Kidney tubule cell (primary cell): Measurements from ENCODE around the gene CRACR2B.

Source experiments
- DNase-seq: peaks from one replicate; pipeline ENCODE4 v3.0.0-alpha.2; 2018; ENCODE audit warnings: low spot score

The CRACR2B gene

GRCh38 chr11:854601-855329, 27.0 kb downstream of the CRACR2B start:
- no peak for DNase-seq

- DNase-seq: no peak
Observed at GRCh38 chr11:855330-855674, 27.6 kb downstream of the CRACR2B start.

- no peak for DNase-seq
Observed at GRCh38 chr11:855796-856195, 28.1 kb downstream of the CRACR2B start.

- no peak for DNase-seq
Observed at GRCh38 chr11:856397-856796, 28.7 kb downstream of the CRACR2B start.

- DNase-seq: no peak
Observed at GRCh38 chr11:858053-858761, 30.5 kb downstream of the CRACR2B start.

- DNase-seq: no peak
Observed at GRCh38 chr11:858762-859339, 31.1 kb downstream of the CRACR2B start.

GRCh38 chr11:859394-860131, 31.8 kb downstream of the CRACR2B start:
- peak; percentile 80 for DNase-seq

GRCh38 chr11:860234-861104, 32.8 kb downstream of the CRACR2B start:
- DNase-seq: no peak

GRCh38 chr11:861105-861479, 33.4 kb downstream of the CRACR2B start:
- DNase-seq: no peak

- no peak for DNase-seq
Observed at GRCh38 chr11:862081-862661, 34.5 kb downstream of the CRACR2B start.

- DNase-seq: no peak
Observed at GRCh38 chr11:862696-863022, 34.9 kb downstream of the CRACR2B start.

- DNase-seq: peak; percentile 44
Observed at GRCh38 chr11:863023-863909, 35.5 kb downstream of the CRACR2B start.

- DNase-seq: no peak
Observed at GRCh38 chr11:863910-864827, 36.5 kb downstream of the CRACR2B start.

GRCh38 chr11:864898-865297, 37.2 kb downstream of the CRACR2B start:
- DNase-seq: no peak

- no peak for DNase-seq
Observed at GRCh38 chr11:865462-866430, 38.0 kb downstream of the CRACR2B start.

GRCh38 chr11:866481-866880, 38.8 kb downstream of the CRACR2B start:
- DNase-seq: no peak

- DNase-seq: no peak
Observed at GRCh38 chr11:867856-868358, 40.2 kb downstream of the CRACR2B start.

- DNase-seq: no peak
Observed at GRCh38 chr11:868394-868793, 40.7 kb downstream of the CRACR2B start.
